Hippocampal formation (tissue), 2 donors: ENCODE measurements around the gene DAPK1.
"Not testable (repeated sequence)": the region's sequence is repeated elsewhere in the genome, so short reads cannot be mapped to it uniquely, and the experiment has no call there.

ENCODE experiments used
- DNase-seq, 2 donors: peaks; one replicate each; lab custom pipeline; 2025; lab: John Stamatoyannopoulos, UW

Gene DAPK1

GRCh38 chr9:87545858-87546257, 48.2 kb downstream of the DAPK1 start:
- no peak for DNase-seq

- no peak for DNase-seq
These were observed 49.0 kb downstream of the DAPK1 start for GRCh38 chr9:87546704-87547103.

GRCh38 chr9:87547671-87548081, 50.0 kb downstream of the DAPK1 start:
- no peak for DNase-seq

- DNase-seq, result no peak
These were observed 50.5 kb downstream of the DAPK1 start for GRCh38 chr9:87548159-87548558.

- not testable (repeated sequence) for DNase-seq
These were observed 51.4 kb downstream of the DAPK1 start for GRCh38 chr9:87549088-87549487.

- no peak for DNase-seq
These were observed 52.1 kb downstream of the DAPK1 start for GRCh38 chr9:87549791-87550190.

GRCh38 chr9:87550253-87550954, 52.7 kb downstream of the DAPK1 start:
- no peak for DNase-seq

GRCh38 chr9:87551772-87552217, 54.1 kb downstream of the DAPK1 start:
- DNase-seq, result no peak

- no peak for DNase-seq
These were observed 56.7 kb downstream of the DAPK1 start for GRCh38 chr9:87554171-87554910.

GRCh38 chr9:87554976-87555375, 57.3 kb downstream of the DAPK1 start:
- DNase-seq, result no peak

GRCh38 chr9:87556039-87556438, 58.4 kb downstream of the DAPK1 start:
- no peak for DNase-seq

GRCh38 chr9:87556821-87557220, 59.2 kb downstream of the DAPK1 start:
- DNase-seq, result no peak

- no peak for DNase-seq
These were observed 60.3 kb downstream of the DAPK1 start for GRCh38 chr9:87557996-87558395.

- no peak for DNase-seq
These were observed 61.0 kb downstream of the DAPK1 start for GRCh38 chr9:87558606-87559190.

- DNase-seq, result no peak
These were observed 64.4 kb downstream of the DAPK1 start for GRCh38 chr9:87562062-87562461.

GRCh38 chr9:87562530-87563170, 65.0 kb downstream of the DAPK1 start:
- DNase-seq, result no peak

- DNase-seq, result no peak
These were observed 66.4 kb downstream of the DAPK1 start for GRCh38 chr9:87564111-87564510.

- DNase-seq, result no peak
These were observed 67.1 kb downstream of the DAPK1 start for GRCh38 chr9:87564791-87565241.

- no peak for DNase-seq
These were observed 69.3 kb downstream of the DAPK1 start for GRCh38 chr9:87567001-87567400.

GRCh38 chr9:87567571-87567970, 69.9 kb downstream of the DAPK1 start:
- no peak for DNase-seq

- DNase-seq, result no peak
These were observed 70.3 kb downstream of the DAPK1 start for GRCh38 chr9:87567983-87568382.

GRCh38 chr9:87568401-87568800, 70.7 kb downstream of the DAPK1 start:
- DNase-seq, result no peak
